ENCODE measurements around the gene RAB22A.
"Not testable (repeated sequence)": the region's sequence is repeated elsewhere in the genome, so short reads cannot be mapped to it uniquely, and the experiment has no call there.

The RAB22A gene

DNA sequence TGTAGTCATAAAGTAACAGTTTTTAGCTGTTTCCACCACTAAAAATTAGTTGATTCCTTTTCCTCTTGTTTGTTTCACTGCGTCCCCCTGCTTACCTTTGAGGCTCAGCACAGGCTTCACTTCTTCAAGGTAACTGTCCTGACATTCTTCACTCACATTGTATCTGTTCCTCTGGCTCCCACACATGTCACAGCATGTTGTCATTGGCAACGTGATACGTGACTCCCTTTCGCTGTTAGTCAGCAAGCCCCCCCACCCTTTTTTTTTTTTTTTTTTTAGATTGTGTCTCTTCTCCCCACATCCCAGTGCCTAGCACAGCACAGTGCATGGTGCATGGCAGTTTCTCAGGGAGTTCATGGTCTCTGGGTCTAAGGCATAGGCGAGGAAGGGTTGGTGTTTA lies 92.8 kb downstream of the RAB22A start:
- in situ Hi-C loops (cut with HindIII; ENCODE audit: low pct_unique_long_range_greater_than_20kb, low sequenced_read_pairs), result no loop called here
- DNase-seq (ENCODE audit: low read depth in 1 of 2, low spot score in 1 of 2), result no peak
- TF ChIP-seq JUND (IDR thresholded peaks at IDR 0.05; ENCODE audit: low read depth), result no peak

DNA sequence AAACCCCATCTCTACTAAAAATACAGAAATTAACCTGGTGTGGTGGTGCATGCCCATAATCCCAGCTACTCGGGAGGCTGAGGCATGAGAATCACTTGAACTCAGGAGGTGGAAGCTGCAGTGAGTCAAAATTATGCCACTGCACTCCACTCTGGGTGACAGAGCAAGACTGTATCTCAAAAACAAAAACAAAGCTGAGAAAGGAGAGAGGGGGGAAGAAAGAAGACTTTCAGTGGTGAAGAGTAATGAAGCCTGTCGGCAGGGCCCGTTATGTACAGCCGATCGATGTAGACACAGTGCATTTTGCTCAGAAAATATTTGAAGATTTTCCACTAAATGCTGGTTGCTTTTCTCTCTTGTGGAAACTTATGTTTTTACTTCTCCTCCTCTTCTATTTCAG lies 93.3 kb downstream of the RAB22A start:
- no peak for TF ChIP-seq JUND (IDR thresholded peaks at IDR 0.05; ENCODE audit: low read depth)
- no peak for DNase-seq (ENCODE audit: low read depth in 1 of 2, low spot score in 1 of 2)
- in situ Hi-C loops (cut with HindIII; ENCODE audit: low pct_unique_long_range_greater_than_20kb, low sequenced_read_pairs), result no loop called here

- no peak for TF ChIP-seq JUND (IDR thresholded peaks at IDR 0.05; ENCODE audit: low read depth)
- in situ Hi-C loops (cut with HindIII; ENCODE audit: low pct_unique_long_range_greater_than_20kb, low sequenced_read_pairs), result no loop called here
- no peak for DNase-seq (ENCODE audit: low read depth in 1 of 2, low spot score in 1 of 2)
Observed at GRCh38 chr20:58403272-58403671, 93.8 kb downstream of the RAB22A start.

DNA sequence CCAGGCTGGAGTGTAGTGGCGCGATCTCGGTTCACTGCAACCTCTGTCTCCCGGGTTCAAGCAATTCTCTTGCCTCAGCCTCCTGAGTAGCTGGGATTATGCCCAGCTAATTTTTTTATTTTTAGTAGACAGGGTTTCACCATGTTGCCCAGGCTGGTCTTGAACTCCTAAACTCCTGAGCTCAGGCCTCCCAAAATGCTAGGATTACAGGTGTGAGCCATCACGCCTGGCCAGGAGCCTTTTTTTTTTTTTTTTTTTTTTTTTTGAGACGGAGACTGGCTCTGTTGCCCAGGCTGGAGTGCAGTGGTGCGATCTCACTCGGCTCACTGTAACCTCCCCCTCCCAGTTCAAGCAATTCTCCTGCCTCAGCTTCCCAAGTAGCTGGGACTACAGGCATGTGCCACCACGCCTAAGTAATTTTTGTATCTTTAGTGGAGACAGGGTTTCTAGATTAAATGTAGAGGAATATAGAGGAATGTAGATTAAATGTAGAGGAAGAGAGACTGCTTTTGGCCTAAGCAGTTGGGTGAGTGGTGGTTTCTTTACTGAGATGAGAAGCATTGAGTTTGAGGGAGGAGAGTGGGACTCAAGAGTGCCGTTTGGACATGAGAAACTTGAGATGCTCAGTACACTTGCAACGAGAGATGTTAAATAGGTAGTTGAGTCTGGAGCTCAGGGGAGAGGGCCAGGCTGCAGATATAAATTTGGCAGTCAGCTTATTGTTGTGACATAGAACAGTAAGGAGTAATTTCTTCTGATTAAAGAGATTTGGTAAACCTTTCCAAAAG lies 96.2 kb downstream of the RAB22A start:
- no peak for DNase-seq (ENCODE audit: low read depth in 1 of 2, low spot score in 1 of 2)
- in situ Hi-C loops (cut with HindIII; ENCODE audit: low pct_unique_long_range_greater_than_20kb, low sequenced_read_pairs), result no loop called here
- no peak for TF ChIP-seq JUND (IDR thresholded peaks at IDR 0.05; ENCODE audit: low read depth)

DNA sequence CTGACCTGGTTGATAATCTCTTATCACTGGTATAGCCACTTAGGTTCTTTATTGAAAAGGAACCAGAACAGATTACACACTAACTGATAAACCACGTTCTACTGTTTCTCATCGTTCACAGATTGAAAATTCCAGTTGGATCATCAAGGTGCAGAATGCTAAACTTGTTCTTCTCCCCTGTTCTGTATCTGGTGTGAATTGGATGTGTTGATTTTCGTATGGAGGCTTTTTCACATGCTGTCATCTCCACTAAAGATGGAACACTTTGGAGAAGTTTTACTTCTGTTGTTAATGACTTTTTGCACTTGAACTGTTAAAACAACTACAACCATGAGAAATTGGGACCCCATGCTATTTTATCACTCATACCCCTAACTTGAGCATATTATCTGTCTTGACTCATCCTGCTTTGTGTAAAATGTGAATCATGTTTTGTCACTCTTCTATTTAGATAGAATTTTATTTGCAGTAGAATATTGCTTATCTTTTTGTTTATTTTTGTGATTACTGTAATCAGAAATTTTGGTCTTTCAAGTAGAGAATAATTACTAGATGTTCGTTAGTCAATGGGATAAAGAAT lies 97.0 kb downstream of the RAB22A start:
- in situ Hi-C loops (cut with HindIII; ENCODE audit: low pct_unique_long_range_greater_than_20kb, low sequenced_read_pairs), result no loop called here
- DNase-seq (ENCODE audit: low read depth in 1 of 2, low spot score in 1 of 2), result no peak
- TF ChIP-seq JUND (IDR thresholded peaks at IDR 0.05; ENCODE audit: low read depth), result no peak

GRCh38 chr20:58407201-58407873 lies 97.8 kb downstream of the RAB22A start:
- TF ChIP-seq JUND (IDR thresholded peaks at IDR 0.05; ENCODE audit: low read depth), result no peak
- no peak for DNase-seq (ENCODE audit: low read depth in 1 of 2, low spot score in 1 of 2)
- in situ Hi-C loops (cut with HindIII; ENCODE audit: low pct_unique_long_range_greater_than_20kb, low sequenced_read_pairs), result no loop called here

GRCh38 chr20:58407966-58408557 lies 98.5 kb downstream of the RAB22A start:
- in situ Hi-C loops (cut with HindIII; ENCODE audit: low pct_unique_long_range_greater_than_20kb, low sequenced_read_pairs), result no loop called here
- no peak for DNase-seq (ENCODE audit: low read depth in 1 of 2, low spot score in 1 of 2)
- no peak for TF ChIP-seq JUND (IDR thresholded peaks at IDR 0.05; ENCODE audit: low read depth)

DNA sequence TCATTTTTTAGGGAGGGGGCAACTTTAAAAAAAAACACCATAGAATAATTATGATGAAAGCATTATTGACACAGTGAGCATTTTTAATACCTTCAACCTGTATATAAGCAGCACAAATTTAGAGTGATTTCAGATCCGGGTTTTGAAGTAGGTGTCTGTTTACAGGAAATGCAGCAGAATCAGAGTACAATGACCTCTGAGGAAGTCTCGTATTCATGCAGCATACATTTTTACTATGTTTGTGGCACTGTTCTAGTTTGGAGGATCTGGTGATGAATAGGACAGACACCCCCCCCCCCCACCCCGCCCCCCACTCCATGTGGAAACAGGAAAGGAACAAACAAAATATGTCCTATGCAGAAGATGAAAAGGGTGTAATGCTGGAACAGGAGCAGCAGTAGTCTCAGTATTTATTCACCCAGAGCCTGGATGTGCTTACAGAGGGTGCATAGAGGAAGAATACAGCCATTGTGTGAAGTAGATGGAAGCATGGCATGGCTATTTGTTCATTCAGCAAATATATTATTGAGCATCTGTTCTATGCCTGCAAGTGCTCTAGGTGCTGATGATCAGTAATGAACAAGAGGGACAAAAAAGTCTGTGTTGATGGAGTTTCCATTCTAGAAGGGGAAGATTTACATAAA lies 99.2 kb downstream of the RAB22A start:
- no peak for TF ChIP-seq JUND (IDR thresholded peaks at IDR 0.05; ENCODE audit: low read depth)
- in situ Hi-C loops (cut with HindIII; ENCODE audit: low pct_unique_long_range_greater_than_20kb, low sequenced_read_pairs), result no loop called here
- no peak for DNase-seq (ENCODE audit: low read depth in 1 of 2, low spot score in 1 of 2)

GRCh38 chr20:58414216-58414615 lies 104.7 kb downstream of the RAB22A start:
- DNase-seq (ENCODE audit: low read depth in 1 of 2, low spot score in 1 of 2); in situ Hi-C loops (cut with HindIII; ENCODE audit: low pct_unique_long_range_greater_than_20kb, low sequenced_read_pairs): not testable (repeated sequence)

DNA sequence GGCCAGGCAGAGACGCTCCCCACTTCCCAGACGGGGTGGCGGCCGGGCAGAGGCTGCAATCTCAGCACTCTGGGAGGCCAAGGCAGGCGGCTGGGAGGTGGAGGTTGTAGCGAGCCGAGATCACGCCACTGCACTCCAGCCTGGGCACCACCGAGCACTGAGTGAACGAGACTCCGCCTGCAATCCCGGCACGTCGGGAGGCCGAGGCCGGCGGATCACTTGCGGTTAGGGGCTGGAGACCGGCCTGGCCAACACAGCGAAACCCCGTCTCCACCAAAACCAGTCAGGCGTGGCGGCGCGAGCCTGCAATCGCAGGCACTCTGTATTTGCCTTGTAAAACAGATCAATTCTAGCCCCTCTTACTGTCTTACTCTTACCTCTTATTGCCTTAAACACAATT lies 105.3 kb downstream of the RAB22A start:
- DNase-seq (ENCODE audit: low read depth in 1 of 2, low spot score in 1 of 2); in situ Hi-C loops (cut with HindIII; ENCODE audit: low pct_unique_long_range_greater_than_20kb, low sequenced_read_pairs): not testable (repeated sequence)

DNA sequence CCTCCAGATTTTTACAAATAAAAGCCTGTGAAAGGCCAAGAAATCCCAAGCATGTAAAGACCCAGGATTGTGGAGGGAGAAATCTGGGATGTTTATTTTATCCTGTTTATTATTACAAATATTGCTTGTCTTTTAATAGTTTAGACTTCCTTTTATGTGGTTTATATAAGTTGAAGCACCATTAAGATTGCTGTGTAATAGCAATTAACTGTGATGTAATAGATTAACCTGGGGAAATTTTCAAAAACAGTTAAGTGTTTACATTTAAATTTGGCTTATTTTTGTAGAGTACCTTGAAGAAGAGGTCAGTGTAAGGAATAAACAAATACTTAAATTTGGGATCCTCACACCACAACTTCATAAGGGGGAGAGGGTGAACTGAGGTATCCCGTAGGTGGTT lies 106.5 kb downstream of the RAB22A start:
- in situ Hi-C loops (cut with HindIII; ENCODE audit: low pct_unique_long_range_greater_than_20kb, low sequenced_read_pairs), result no loop called here

GRCh38 chr20:58416835-58417234 lies 107.3 kb downstream of the RAB22A start:
- in situ Hi-C loops (cut with HindIII; ENCODE audit: low pct_unique_long_range_greater_than_20kb, low sequenced_read_pairs), result no loop called here
- DNase-seq (ENCODE audit: low read depth in 1 of 2, low spot score in 1 of 2), result no peak

More for the DNA sequence above, 106.5 kb downstream of the RAB22A start:
- no peak for DNase-seq (ENCODE audit: low read depth in 1 of 2, low spot score in 1 of 2)
- TF ChIP-seq JUND (IDR thresholded peaks at IDR 0.05; ENCODE audit: low read depth), result no peak

More at GRCh38 chr20:58416835-58417234, 107.3 kb downstream of the RAB22A start:
- no peak for TF ChIP-seq JUND (IDR thresholded peaks at IDR 0.05; ENCODE audit: low read depth)
